ENCODE measurements around the gene BCL7C.

GRCh38 chr16:30930160-30930571, 36.3 kb upstream of the BCL7C start:
- no peak for TF ChIP-seq CTCF (IDR thresholded peaks at IDR 0.05)
- no peak for TF ChIP-seq POLR2A (IDR thresholded peaks at IDR 0.05)

All from adrenal gland (tissue), 5 donors.